Measurements from ENCODE around the gene FOXS1. TPM values are rescaled to one million over a fixed set of nuclear protein-coding genes. Genes with fewer than 3 reads are reported as not detected.

Gene FOXS1
- total RNA-seq, 1 donor from 2014 or later: not detected

- H3K4me3 Mint-ChIP-seq: no peak overlapping the region
- H3K4me1 Mint-ChIP-seq: peaks cover 22% of the 10 kb centered on the region
- H3K27ac Mint-ChIP-seq (ENCODE audit: unreplicated experiment): no peak overlapping the region
Observed at GRCh38 chr20:31841928-31842327, 3.5 kb downstream of the FOXS1 start.

GRCh38 chr20:31840906-31841816 lies 4.2 kb downstream of the FOXS1 start:
- Mint-ChIP-seq H3K9me3 (no peaks in the 10 kb centered on the region), H3K27ac (ENCODE audit: unreplicated experiment) (no peak overlapping the region), H3K27me3 (ENCODE audit: low read depth) (no peaks in the 10 kb centered on the region), H3K36me3 (ENCODE audit: low read depth) (no peaks in the 10 kb centered on the region), H3K4me3 (no peak overlapping the region), H3K4me1 (peaks cover 26% of the 10 kb centered on the region)
- no peak for DNase-seq (ENCODE audit: low read depth, low spot score)
- no peak for TF ChIP-seq CTCF (conservative IDR thresholded peaks at IDR 0.05)

More at GRCh38 chr20:31841928-31842327, 3.5 kb downstream of the FOXS1 start:
- Mint-ChIP-seq H3K36me3 (ENCODE audit: low read depth) (no peaks in the 10 kb centered on the region), H3K27me3 (ENCODE audit: low read depth) (no peaks in the 10 kb centered on the region), H3K9me3 (no peaks in the 10 kb centered on the region)
- TF ChIP-seq CTCF (conservative IDR thresholded peaks at IDR 0.05): no peak
- no peak for DNase-seq (ENCODE audit: low read depth, low spot score)

GRCh38 chr20:31839782-31840487 lies 5.5 kb downstream of the FOXS1 start:
- H3K36me3 Mint-ChIP-seq (ENCODE audit: low read depth): no peaks in the 10 kb centered on the region
- no peaks in the 10 kb centered on the region for H3K9me3 Mint-ChIP-seq
- no peak for DNase-seq (ENCODE audit: low read depth, low spot score)
- no peak overlapping the region for H3K4me3 Mint-ChIP-seq
- TF ChIP-seq CTCF (conservative IDR thresholded peaks at IDR 0.05): no peak
- H3K4me1 Mint-ChIP-seq: peaks cover 36% of the 10 kb centered on the region
- no peak overlapping the region for H3K27ac Mint-ChIP-seq (ENCODE audit: unreplicated experiment)
- no peaks in the 10 kb centered on the region for H3K27me3 Mint-ChIP-seq (ENCODE audit: low read depth)

- no peak for TF ChIP-seq CTCF (conservative IDR thresholded peaks at IDR 0.05)
- no peak overlapping the region for H3K27ac Mint-ChIP-seq (ENCODE audit: unreplicated experiment)
- peaks cover 43% of the 10 kb centered on the region for H3K4me1 Mint-ChIP-seq
- no peaks in the 10 kb centered on the region for H3K36me3 Mint-ChIP-seq (ENCODE audit: low read depth)
- no peaks in the 10 kb centered on the region for H3K27me3 Mint-ChIP-seq (ENCODE audit: low read depth)
- H3K9me3 Mint-ChIP-seq: no peaks in the 10 kb centered on the region
- H3K4me3 Mint-ChIP-seq: no peak overlapping the region
- DNase-seq (ENCODE audit: low read depth, low spot score): no peak
Observed at GRCh38 chr20:31838646-31839292, 6.6 kb downstream of the FOXS1 start.

GRCh38 chr20:31837896-31838397 lies 7.5 kb downstream of the FOXS1 start:
- H3K9me3 Mint-ChIP-seq: no peaks in the 10 kb centered on the region
- no peaks in the 10 kb centered on the region for H3K27me3 Mint-ChIP-seq (ENCODE audit: low read depth)
- no peak for TF ChIP-seq CTCF (conservative IDR thresholded peaks at IDR 0.05)
- H3K27ac Mint-ChIP-seq (ENCODE audit: unreplicated experiment): no peak overlapping the region
- no peak for DNase-seq (ENCODE audit: low read depth, low spot score)
- H3K36me3 Mint-ChIP-seq (ENCODE audit: low read depth): no peaks in the 10 kb centered on the region
- no peak overlapping the region for H3K4me3 Mint-ChIP-seq
- H3K4me1 Mint-ChIP-seq: peaks cover 43% of the 10 kb centered on the region
